IMR-90 (cell line): ENCODE data around the gene TASL. TPM values are rescaled to one million over a fixed set of nuclear protein-coding genes. Genes with fewer than 3 reads are reported as not detected.

Experiments used
- ATAC-seq: fragments of 200-7000 bp; cut with Tn5 transposase; 2 replicates; pipeline ENCODE4 v1.9.1; 2020; ENCODE audit warnings: low read depth, mild to moderate bottlenecking, moderate library complexity
- BruUV-seq: library from RNA; stranded (reverse); fragments of 400-500 nt; replicated peaks from 2 replicates; lab custom pipeline; 2021; lab: Mats Ljungman, UMichigan
- CTCF ChIA-PET: fragments of 300-600 bp; formaldehyde crosslinking; extraction: SDS; loops from one replicate; lab custom pipeline; 2021; ENCODE audit warnings: antibody characterized with exemption; lab: Yijun Ruan, JAX
- POLR2A ChIA-PET: fragments of 300-600 bp; sonication (Branson Sonifier 250); formaldehyde crosslinking; loops from one replicate; lab custom pipeline; 2022; ENCODE audit warnings: antibody characterized with exemption; ENCODE audit not compliant: unreplicated experiment; lab: Charles Lee
- DNase-seq: peaks from one replicate; pipeline ENCODE4 v3.0.0; 2013
- H2AFZ ChIP-seq: replicated peaks from 2 replicates; pipeline ENCODE3; 2013; ENCODE audit warnings: low read length, mild to moderate bottlenecking; ENCODE audit not compliant: poor library complexity
- H2AK5ac ChIP-seq: 2 replicates; pipeline ENCODE4 v1.6.1; 2013; ENCODE audit warnings: low read depth, low read length, inconsistent platforms
- H2AK9ac ChIP-seq: replicated peaks from 2 replicates; pipeline ENCODE3; 2013; ENCODE audit warnings: mild to moderate bottlenecking, low read depth, low read length, moderate library complexity; ENCODE audit not compliant: poor library complexity
- H2BK120ac ChIP-seq: 2 replicates; pipeline ENCODE4 v1.6.1; 2013; ENCODE audit warnings: low read depth, low read length, inconsistent platforms
- H2BK15ac ChIP-seq: 3 replicates; pipeline ENCODE4 v1.6.1; 2013; ENCODE audit warnings: low read depth, low read length, inconsistent platforms
- H2BK20ac ChIP-seq: 2 replicates; pipeline ENCODE4 v1.6.1; 2013; ENCODE audit warnings: low read depth, mild to moderate bottlenecking, inconsistent platforms, low read length, moderate library complexity
- H2BK5ac ChIP-seq: 2 replicates; pipeline ENCODE4 v1.6.1; 2013; ENCODE audit warnings: mild to moderate bottlenecking, low read depth, low read length, inconsistent platforms; ENCODE audit not compliant: poor library complexity, severe bottlenecking
- H3K14ac ChIP-seq: replicated peaks from 2 replicates; pipeline ENCODE4 v1.6.1; 2013; ENCODE audit warnings: low read depth, low read length, inconsistent platforms
- H3K18ac ChIP-seq: 2 replicates; pipeline ENCODE4 v1.6.1; 2013; ENCODE audit warnings: low read depth, low read length, control low read depth
- H3K23ac ChIP-seq: 2 replicates; pipeline ENCODE4 v1.6.1; 2013; ENCODE audit warnings: low read depth, low read length, inconsistent platforms
- H3K27ac ChIP-seq: 2 replicates; pipeline ENCODE4 v1.5.1; 2013; ENCODE audit warnings: mild to moderate bottlenecking, control low read depth, low read length; ENCODE audit not compliant: insufficient read depth
- H3K27me3 ChIP-seq: 2 replicates; pipeline ENCODE4 v1.6.1; 2013; ENCODE audit warnings: low read length; ENCODE audit not compliant: control insufficient read depth, insufficient read depth
- H3K36me3 ChIP-seq: 2 replicates; pipeline ENCODE4 v1.6.1; 2013; ENCODE audit warnings: low read length, mixed read lengths; ENCODE audit not compliant: control insufficient read depth, insufficient read depth
- H3K4ac ChIP-seq: 2 replicates; pipeline ENCODE4 v1.6.1; 2013; ENCODE audit warnings: low read depth, low read length, inconsistent platforms
- H3K4me1 ChIP-seq: 2 replicates; pipeline ENCODE4 v1.6.1; 2013; ENCODE audit warnings: low read length, mixed read lengths; ENCODE audit not compliant: control insufficient read depth, insufficient read depth
- H3K4me2 ChIP-seq: 2 replicates; pipeline ENCODE4 v1.6.1; 2013; ENCODE audit warnings: low read depth, mild to moderate bottlenecking, control low read depth, low read length, moderate library complexity
- H3K4me3 ChIP-seq: 2 replicates; pipeline ENCODE4 v1.5.1; 2013; ENCODE audit warnings: low read depth, mild to moderate bottlenecking, control low read depth, low read length, moderate library complexity; ENCODE audit not compliant: insufficient read depth
- H3K56ac ChIP-seq: 2 replicates; pipeline ENCODE4 v1.6.1; 2013; ENCODE audit warnings: low read length, inconsistent platforms; ENCODE audit not compliant: insufficient read depth; ENCODE audit errors: extremely low read depth
- H3K79me1 ChIP-seq, 2 experiments: 2 replicates each; pipeline ENCODE4 v1.6.1; 2013; ENCODE audit warnings: low read length in 2 of 2, inconsistent platforms in 1 of 2, low read depth in 1 of 2
- H3K9ac ChIP-seq: 2 replicates; pipeline ENCODE4 v1.6.1; 2013; ENCODE audit warnings: low read depth, low read length, control low read depth
- H3K9me1 ChIP-seq: 2 replicates; pipeline ENCODE4 v1.6.1; 2013; ENCODE audit warnings: low read length, inconsistent platforms; ENCODE audit not compliant: insufficient read depth
- H3K9me3 ChIP-seq: 2 replicates; pipeline ENCODE4 v1.6.1; 2013; ENCODE audit warnings: low read length; ENCODE audit not compliant: control insufficient read depth, insufficient read depth
- H4K20me1 ChIP-seq: 2 replicates; pipeline ENCODE4 v1.6.1; 2013; ENCODE audit warnings: low read length, inconsistent platforms; ENCODE audit not compliant: insufficient read depth
- H4K5ac ChIP-seq: 2 replicates; pipeline ENCODE4 v1.6.1; 2013; ENCODE audit warnings: mild to moderate bottlenecking, low read depth, low read length, control low read depth
- H4K8ac ChIP-seq, 2 experiments: 2 replicates each; pipeline ENCODE4 v1.6.1; 2013; ENCODE audit warnings: low read depth in 2 of 2, low read length in 2 of 2, control low read depth in 1 of 2, inconsistent platforms in 1 of 2
- H4K91ac ChIP-seq: 2 replicates; pipeline ENCODE4 v1.6.1; 2013; ENCODE audit warnings: low read depth, low read length, inconsistent platforms; ENCODE audit not compliant: insufficient read depth
- BHLHE40 ChIP-seq: fragments of 150-350 bp; IDR thresholded peaks from 2 replicates; pipeline ENCODE4 v1.6.1; 2016; ENCODE audit warnings: mild to moderate bottlenecking, low read depth, low read length
- CEBPB ChIP-seq: IDR thresholded peaks from 2 replicates; pipeline ENCODE4 v1.6.1; 2012; ENCODE audit warnings: low read depth, low read length, improper control_type of control experiment
- CHD1 ChIP-seq: IDR thresholded peaks from 2 replicates; pipeline ENCODE4 v1.6.1; 2012; ENCODE audit warnings: low read depth, low read length, improper control_type of control experiment
- FOS ChIP-seq: fragments of 150-350 bp; IDR thresholded peaks from 2 replicates; pipeline ENCODE4 v1.6.1; 2016; ENCODE audit warnings: low read depth, low read length
- MAFK ChIP-seq: IDR thresholded peaks from 2 replicates; pipeline ENCODE4 v1.6.1; 2012; ENCODE audit warnings: low read depth, low read length, improper control_type of control experiment
- MXI1 ChIP-seq: IDR thresholded peaks from 2 replicates; pipeline ENCODE4 v1.6.1; 2012; ENCODE audit warnings: low read depth, mild to moderate bottlenecking, low read length, moderate library complexity, borderline replicate concordance
- POLR2A ChIP-seq: IDR thresholded peaks from 2 replicates; pipeline ENCODE4 v1.6.1; 2012; ENCODE audit warnings: mild to moderate bottlenecking, low read depth, low read length
- RAD21 ChIP-seq: IDR thresholded peaks from 2 replicates; pipeline ENCODE4 v1.6.1; 2012; ENCODE audit warnings: low read length, improper control_type of control experiment
- RCOR1 ChIP-seq: IDR thresholded peaks from 2 replicates; pipeline ENCODE4 v1.6.1; 2012; ENCODE audit warnings: mild to moderate bottlenecking, low read length, improper control_type of control experiment; ENCODE audit not compliant: insufficient replicate concordance
- RFX5 ChIP-seq: IDR thresholded peaks from 2 replicates; pipeline ENCODE4 v1.8.0; 2012; ENCODE audit warnings: low read depth, mild to moderate bottlenecking, low read length, moderate library complexity
- SMC3 ChIP-seq: fragments of 150-350 bp; IDR thresholded peaks from 2 replicates; pipeline ENCODE4 v1.6.1; 2016; ENCODE audit warnings: low read depth, mild to moderate bottlenecking, antibody characterized with exemption, low read length, moderate library complexity
- WGBS, 2 experiments: methylation state at CpG; one replicate each; pipeline versions ENCODE4 v1.1.5 to v1.1.7; 2013; ENCODE audit warnings: missing lambda C conversion rate in 2 of 2; ENCODE audit not compliant: insufficient read length in 1 of 2; ENCODE audit errors: extremely low coverage in 2 of 2; 5-methylcytosine and 5-hydroxymethylcytosine counted together
- dilution Hi-C: fragments of 300-500 bp; cut with HindIII; formaldehyde crosslinking; loops from one replicate; pipeline ENCODE4 v1.14.3; 2018; ENCODE audit warnings: low sequenced_read_pairs; ENCODE audit not compliant: unreplicated experiment
- in situ Hi-C: fragments of 300-500 bp; cut with MboI; formaldehyde crosslinking; loops from 3 replicates; pipeline ENCODE4 v1.14.3; 2019; ENCODE audit warnings: low sequenced_read_pairs, inconsistent platforms, mixed read lengths
- intact Hi-C: fragments of 100-400 bp; cut with micrococcal nuclease; formaldehyde crosslinking; loops from 2 replicates; pipeline ENCODE4 v1.10.0; 2022
- polyA plus RNA-seq, 3 experiments: library from polyadenylated mRNA; depleted of rRNA; stranded (reverse); fragments of >200 nt; gene quantifications; 2 replicates each; pipeline ENCODE4 v1.2.3, GENCODE V29; 2012; ENCODE audit warnings: low replicate concordance in 1 of 3
- total RNA-seq: library from RNA; depleted of rRNA; stranded (reverse); fragments of >200 nt; gene quantifications from 2 replicates; pipeline ENCODE4 v1.2.3, GENCODE V29; 2012
- TF ChIP-seq, protein P1 (sequence below): fragments of 150-350 bp; IDR thresholded peaks from 2 replicates; pipeline ENCODE4 v1.6.1; 2017; ENCODE audit warnings: mild to moderate bottlenecking, antibody characterized with exemption, low read length, low read depth

TASL gene
- total and polyA plus RNA-seq, 2 of the 4 experiments (the other 2 are of a cell fraction), result not detected

DNA sequence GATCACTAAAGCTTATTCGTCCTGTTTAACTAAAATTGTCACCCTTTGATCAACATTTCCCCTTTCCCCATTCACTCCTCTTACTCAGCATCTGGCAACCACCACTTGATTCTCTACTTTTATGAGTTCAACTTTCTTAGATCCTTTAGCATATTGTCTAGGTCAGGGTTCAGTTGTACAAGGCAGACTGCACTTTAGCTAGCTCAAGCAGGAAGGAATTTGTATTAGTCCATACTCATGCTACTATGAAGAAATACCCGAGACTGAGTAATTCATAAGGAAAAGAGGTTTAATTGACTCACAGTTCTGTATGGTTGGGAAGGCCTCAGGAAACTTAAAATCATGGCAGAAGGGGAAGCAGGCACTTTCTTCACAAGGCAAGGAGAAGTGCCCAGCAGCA is 44.3 kb downstream of the TASL start:
- dilution Hi-C loops, result no loop called here
- no TSS peak for BruUV-seq
- no CpG with 5 or more reads among the region's 2 CpGs for WGBS, 2 experiments

More for the DNA sequence above, 44.3 kb downstream of the TASL start:
- H3K4ac ChIP-seq, result no peak overlapping the region
- no peak overlapping the region for H3K27ac ChIP-seq
- H3K4me1 ChIP-seq, result no peaks in the 10 kb centered on the region
- H3K9me1 ChIP-seq, result no peaks in the 10 kb centered on the region
- H3K27me3 ChIP-seq, result no peaks in the 10 kb centered on the region
- no peak overlapping the region for H3K4me3 ChIP-seq
- no peak overlapping the region for H2AK5ac ChIP-seq
- no peak overlapping the region for H4K91ac ChIP-seq
- H3K56ac ChIP-seq, result no peak overlapping the region
- no peaks in the 10 kb centered on the region for H4K20me1 ChIP-seq
- H3K4me2 ChIP-seq, result no peak overlapping the region
- no peak overlapping the region for H3K23ac ChIP-seq
- no peaks in the 10 kb centered on the region for H3K36me3 ChIP-seq
- intact Hi-C loops, result no loop called here
- ATAC-seq (peak; percentile 35; the same call in 1 of the 2 replicates), DNase-seq (peak; percentile 32)
- H3K79me1 ChIP-seq, result no peaks in the 10 kb centered on the region
- no peaks in the 10 kb centered on the region for H3K9me3 ChIP-seq
- TF ChIP-seq, protein P1, sequence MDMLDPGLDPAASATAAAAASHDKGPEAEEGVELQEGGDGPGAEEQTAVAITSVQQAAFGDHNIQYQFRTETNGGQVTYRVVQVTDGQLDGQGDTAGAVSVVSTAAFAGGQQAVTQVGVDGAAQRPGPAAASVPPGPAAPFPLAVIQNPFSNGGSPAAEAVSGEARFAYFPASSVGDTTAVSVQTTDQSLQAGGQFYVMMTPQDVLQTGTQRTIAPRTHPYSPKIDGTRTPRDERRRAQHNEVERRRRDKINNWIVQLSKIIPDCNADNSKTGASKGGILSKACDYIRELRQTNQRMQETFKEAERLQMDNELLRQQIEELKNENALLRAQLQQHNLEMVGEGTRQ, result no peak
- no peak for TF ChIP-seq FOS
- TF ChIP-seq RAD21, result no peak
- TF ChIP-seq MXI1, result no peak
- no peak for TF ChIP-seq POLR2A
- TF ChIP-seq CHD1, result no peak
- no peak for TF ChIP-seq RCOR1
- no peak for TF ChIP-seq SMC3
- TF ChIP-seq BHLHE40, result no peak
- TF ChIP-seq RFX5, result no peak
- no peak for TF ChIP-seq MAFK
- no peak for TF ChIP-seq CEBPB
- H3K18ac ChIP-seq, result no peak overlapping the region
- H3K14ac ChIP-seq, result no peak overlapping the region
- no peak overlapping the region for H2BK20ac ChIP-seq
- no peak overlapping the region for H3K9ac ChIP-seq
- ChIA-PET POLR2A (no interaction called here), CTCF (no interaction called here)
- H2AFZ ChIP-seq, result no peak overlapping the region
- no peak overlapping the region for H2BK120ac ChIP-seq
- no peak overlapping the region for H4K5ac ChIP-seq
- H2AK9ac ChIP-seq, result no peak overlapping the region
- no peak overlapping the region for H2BK5ac ChIP-seq
- in situ Hi-C loops, result no loop called here
- no peak overlapping the region for H2BK15ac ChIP-seq
- H4K8ac ChIP-seq, result no peak overlapping the region
